ENCODE measurements around the gene ADGRV1. TPM values are rescaled to one million over a fixed set of nuclear protein-coding genes. Genes with fewer than 3 reads are reported as not detected.
"Not testable (repeated sequence)": the region's sequence is repeated elsewhere in the genome, so short reads cannot be mapped to it uniquely, and the experiment has no call there.

The ADGRV1 gene
- total RNA-seq, 8 experiments from 2014 or later = 0.87 to 92.4 (median 44.9) TPM

DNA sequence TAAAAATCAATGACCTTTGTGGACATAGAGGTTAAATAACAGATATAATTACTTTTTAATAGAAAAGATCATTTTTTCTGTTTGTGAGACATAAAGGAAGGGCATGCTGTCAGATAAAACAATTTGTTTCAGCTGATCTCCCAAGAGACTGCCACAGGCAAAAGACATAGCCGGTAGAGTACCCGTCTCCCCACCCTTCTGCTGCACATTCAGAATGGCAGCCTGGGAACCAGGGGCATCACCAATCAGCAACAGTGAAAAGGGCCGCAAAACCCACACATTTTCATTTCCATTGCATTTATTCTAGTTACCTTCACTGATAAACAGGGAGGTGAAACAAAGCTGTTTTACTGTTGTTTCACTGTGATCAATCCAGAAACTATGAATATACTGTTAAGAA lies 466.9 kb downstream of the ADGRV1 start:
- Histone ChIP-seq H3K27ac (no peak overlapping the region), H3K4me1 (replicated peaks in 1 of 2) (peaks cover 15 to 22% of the 10 kb centered on the region in 2 donors), H3K4me3 (no peak overlapping the region)
- WGBS, 10 experiments = 61 to 92% (median 81%) methylated on average over 2 to 3 of the region's 3 CpGs; no CpG with 5 or more reads in 5 of the 10 experiments
- in situ Hi-C loops (cut with MboI; ENCODE audit: low pct_unique_long_range_greater_than_20kb in 2 of 9, low sequenced_read_pairs in 9 of 9, unreplicated experiment in 9 of 9) = no loop called here
- no peak for ATAC-seq (replicated peaks in 6 of 8)

- H3K4me1 ChIP-seq (replicated peaks in 1 of 2) = peaks cover 15 to 22% of the 10 kb centered on the region in 2 donors
- in situ Hi-C loops (cut with MboI; ENCODE audit: low pct_unique_long_range_greater_than_20kb in 2 of 9, low sequenced_read_pairs in 9 of 9, unreplicated experiment in 9 of 9) = no loop called here
- H3K27ac ChIP-seq = no peak overlapping the region
- H3K4me3 ChIP-seq = no peak overlapping the region
- WGBS, 10 experiments = 83 to 100% (median 100%) methylated on average over 1 to 2 of the region's 2 CpGs; no CpG with 5 or more reads in 2 of the 10 experiments
- ATAC-seq (replicated peaks in 6 of 8) = no peak
These were observed 467.4 kb downstream of the ADGRV1 start for GRCh38 chr5:91025956-91026355.

- no peak for ATAC-seq (replicated peaks in 6 of 8)
- 57 to 100% (median 86%) methylated on average over 1 to 4 of the region's 4 CpGs; no CpG with 5 or more reads in 2 of the 10 experiments for WGBS, 10 experiments
- Histone ChIP-seq H3K4me3 (no peak overlapping the region), H3K4me1 (replicated peaks in 1 of 2) (peaks cover 15 to 22% of the 10 kb centered on the region in 2 donors), H3K27ac (no peak overlapping the region)
- in situ Hi-C loops (cut with MboI; ENCODE audit: low pct_unique_long_range_greater_than_20kb in 2 of 9, low sequenced_read_pairs in 9 of 9, unreplicated experiment in 9 of 9) = no loop called here
These were observed 467.9 kb downstream of the ADGRV1 start for GRCh38 chr5:91026466-91026865.

- peak in 5 of 8 experiments; percentile 69 to 93 (median 90) for ATAC-seq (replicated peaks in 6 of 8)
- Histone ChIP-seq H3K27ac (peak overlapping the region in 1 of 2 donors; percentile 31), H3K4me1 (replicated peaks in 1 of 2) (peaks cover 10 to 22% of the 10 kb centered on the region in 2 donors), H3K4me3 (no peak overlapping the region)
- in situ Hi-C loops (cut with MboI; ENCODE audit: low pct_unique_long_range_greater_than_20kb in 2 of 9, low sequenced_read_pairs in 9 of 9, unreplicated experiment in 9 of 9) = no loop called here
- 57 to 100% (median 85%) methylated on average over 1 of the region's 1 CpG; no CpG with 5 or more reads in 4 of the 10 experiments for WGBS, 10 experiments
These were observed 469.0 kb downstream of the ADGRV1 start for GRCh38 chr5:91027405-91028139.

DNA sequence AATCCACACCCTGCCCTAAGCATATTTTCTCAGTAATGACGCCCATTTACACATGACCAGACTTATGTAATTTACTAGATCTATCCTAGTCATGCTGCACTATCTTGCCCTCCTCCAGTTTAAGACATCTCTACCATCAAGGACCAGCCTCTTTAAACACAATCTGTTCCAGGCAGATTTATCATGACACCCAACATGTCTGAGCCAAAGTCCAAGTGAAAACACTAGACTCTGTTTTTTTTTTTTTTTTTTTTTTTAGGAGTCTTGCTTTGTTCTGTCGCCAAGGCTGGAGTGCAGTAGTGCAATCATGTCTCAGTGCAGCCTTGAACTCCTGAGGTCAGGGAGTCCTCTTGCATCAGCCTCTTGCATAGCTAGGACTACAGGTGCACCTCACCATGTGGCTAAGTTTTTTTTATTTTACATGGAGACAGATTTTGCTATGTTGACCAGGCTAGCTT lies 469.9 kb downstream of the ADGRV1 start:
- Histone ChIP-seq H3K27ac (no peak overlapping the region), H3K4me1 (replicated peaks in 1 of 2) (peaks cover 10 to 22% of the 10 kb centered on the region in 2 donors), H3K4me3 (no peak overlapping the region)
- peak in 4 of 8 experiments; percentile 9 to 65 (median 32) for ATAC-seq (replicated peaks in 6 of 8)
- 43 to 100% (median 80%) methylated on average over 1 to 2 of the region's 2 CpGs; no CpG with 5 or more reads in 1 of the 10 experiments for WGBS, 10 experiments
- in situ Hi-C loops (cut with MboI; ENCODE audit: low pct_unique_long_range_greater_than_20kb in 2 of 9, low sequenced_read_pairs in 9 of 9, unreplicated experiment in 9 of 9) = no loop called here

- no peak overlapping the region for H3K27ac ChIP-seq
- WGBS, 10 experiments = 68 to 100% (median 93%) methylated on average over 2 to 6 of the region's 6 CpGs
- in situ Hi-C loops (cut with MboI; ENCODE audit: low pct_unique_long_range_greater_than_20kb in 2 of 9, low sequenced_read_pairs in 9 of 9, unreplicated experiment in 9 of 9) = no loop called here
- H3K4me3 ChIP-seq = no peak overlapping the region
- peaks cover 3 to 23% of the 10 kb centered on the region in 2 donors for H3K4me1 ChIP-seq (replicated peaks in 1 of 2)
- ATAC-seq (replicated peaks in 6 of 8) = no peak
These were observed 472.2 kb downstream of the ADGRV1 start for GRCh38 chr5:91030521-91031401.

- H3K4me1 ChIP-seq (replicated peaks in 1 of 2) = peaks cover 3 to 23% of the 10 kb centered on the region in 2 donors
- peak in 2 of 8 experiments; percentile 57 to 71 for ATAC-seq (replicated peaks in 6 of 8)
- no peak overlapping the region for H3K27ac ChIP-seq
- no peak overlapping the region for H3K4me3 ChIP-seq
- in situ Hi-C loops (cut with MboI; ENCODE audit: low pct_unique_long_range_greater_than_20kb in 2 of 9, low sequenced_read_pairs in 9 of 9, unreplicated experiment in 9 of 9) = no loop called here
- WGBS, 10 experiments = 83 to 100% (median 83%) methylated on average over 1 of the region's 1 CpG; no CpG with 5 or more reads in 7 of the 10 experiments
These were observed 472.8 kb downstream of the ADGRV1 start for GRCh38 chr5:91031402-91031752.

- no peak for ATAC-seq (replicated peaks in 6 of 8)
- Histone ChIP-seq H3K4me3 (no peak overlapping the region), H3K27ac (no peak overlapping the region), H3K4me1 (replicated peaks in 1 of 2) (peaks cover 2 to 18% of the 10 kb centered on the region in 2 donors)
- in situ Hi-C loops (cut with MboI; ENCODE audit: low pct_unique_long_range_greater_than_20kb in 2 of 9, low sequenced_read_pairs in 9 of 9, unreplicated experiment in 9 of 9) = no loop called here
- 59 to 98% (median 92%) methylated on average over 3 to 5 of the region's 5 CpGs for WGBS, 10 experiments
These were observed 473.5 kb downstream of the ADGRV1 start for GRCh38 chr5:91032125-91032524.

GRCh38 chr5:91033370-91033769 lies 474.8 kb downstream of the ADGRV1 start:
- in situ Hi-C loops (cut with MboI; ENCODE audit: low pct_unique_long_range_greater_than_20kb in 2 of 9, low sequenced_read_pairs in 9 of 9, unreplicated experiment in 9 of 9) = no loop called here
- no peak overlapping the region for H3K27ac ChIP-seq
- peak in 1 of 8 experiments; percentile 78 for ATAC-seq (replicated peaks in 6 of 8)
- 83 to 100% (median 100%) methylated on average over 1 of the region's 1 CpG; no CpG with 5 or more reads in 4 of the 10 experiments for WGBS, 10 experiments
- no peak overlapping the region for H3K4me3 ChIP-seq
- H3K4me1 ChIP-seq (replicated peaks in 1 of 2) = peaks cover 8 to 16% of the 10 kb centered on the region in 2 donors

- WGBS, 10 experiments = 17 to 100% (median 85%) methylated on average over 1 to 2 of the region's 2 CpGs
- ATAC-seq (replicated peaks in 6 of 8) = peak in 5 of 8 experiments; percentile 47 to 94 (median 94)
- in situ Hi-C loops (cut with MboI; ENCODE audit: low pct_unique_long_range_greater_than_20kb in 2 of 9, low sequenced_read_pairs in 9 of 9, unreplicated experiment in 9 of 9) = no loop called here
- Histone ChIP-seq H3K4me3 (no peak overlapping the region), H3K4me1 (replicated peaks in 1 of 2) (peaks cover 9 to 12% of the 10 kb centered on the region in 2 donors), H3K27ac (no peak overlapping the region)
These were observed 479.7 kb downstream of the ADGRV1 start for GRCh38 chr5:91038180-91038808.

DNA sequence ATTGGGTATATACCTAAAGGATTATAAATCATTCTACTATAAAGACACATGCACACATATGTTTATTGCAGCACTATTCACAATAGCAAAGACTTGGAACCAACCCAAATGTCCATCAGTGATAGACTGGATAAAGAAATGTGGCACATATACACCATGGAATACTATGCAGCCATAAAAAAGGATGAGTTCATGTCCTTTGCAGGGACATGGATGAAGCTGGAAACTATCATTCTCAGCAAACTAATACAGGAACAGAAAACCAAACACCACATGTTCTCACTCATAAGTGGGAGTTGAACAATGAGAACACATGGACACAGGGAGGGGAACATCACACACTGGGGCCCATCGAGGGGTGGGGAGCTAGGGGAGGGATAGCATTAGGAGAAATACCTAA lies 482.5 kb downstream of the ADGRV1 start:
- H3K4me3 ChIP-seq; H3K27ac ChIP-seq; ATAC-seq (replicated peaks in 6 of 8); H3K4me1 ChIP-seq (replicated peaks in 1 of 2); in situ Hi-C loops (cut with MboI; ENCODE audit: low pct_unique_long_range_greater_than_20kb in 2 of 9, low sequenced_read_pairs in 9 of 9, unreplicated experiment in 9 of 9): not testable (repeated sequence)
- WGBS, 10 experiments = no CpG with 5 or more reads among the region's 1 CpG

GRCh38 chr5:91042247-91042935 lies 483.8 kb downstream of the ADGRV1 start:
- ATAC-seq (replicated peaks in 6 of 8) = no peak
- in situ Hi-C loops (cut with MboI; ENCODE audit: low pct_unique_long_range_greater_than_20kb in 2 of 9, low sequenced_read_pairs in 9 of 9, unreplicated experiment in 9 of 9) = no loop called here
- no peak overlapping the region for H3K27ac ChIP-seq
- 60 to 100% (median 100%) methylated on average over 1 of the region's 1 CpG; no CpG with 5 or more reads in 2 of the 10 experiments for WGBS, 10 experiments
- H3K4me1 ChIP-seq (replicated peaks in 1 of 2) = peaks cover 5 to 9% of the 10 kb centered on the region in 2 donors
- H3K4me3 ChIP-seq = no peak overlapping the region
